Measurements from ENCODE around the gene PARD3.

Gene PARD3

GRCh38 chr10:34698248-34698831 is 116.8 kb downstream of the PARD3 start:
- in situ Hi-C loops (cut with HindIII; ENCODE audit: low sequenced_read_pairs) = no loop called here

DNA sequence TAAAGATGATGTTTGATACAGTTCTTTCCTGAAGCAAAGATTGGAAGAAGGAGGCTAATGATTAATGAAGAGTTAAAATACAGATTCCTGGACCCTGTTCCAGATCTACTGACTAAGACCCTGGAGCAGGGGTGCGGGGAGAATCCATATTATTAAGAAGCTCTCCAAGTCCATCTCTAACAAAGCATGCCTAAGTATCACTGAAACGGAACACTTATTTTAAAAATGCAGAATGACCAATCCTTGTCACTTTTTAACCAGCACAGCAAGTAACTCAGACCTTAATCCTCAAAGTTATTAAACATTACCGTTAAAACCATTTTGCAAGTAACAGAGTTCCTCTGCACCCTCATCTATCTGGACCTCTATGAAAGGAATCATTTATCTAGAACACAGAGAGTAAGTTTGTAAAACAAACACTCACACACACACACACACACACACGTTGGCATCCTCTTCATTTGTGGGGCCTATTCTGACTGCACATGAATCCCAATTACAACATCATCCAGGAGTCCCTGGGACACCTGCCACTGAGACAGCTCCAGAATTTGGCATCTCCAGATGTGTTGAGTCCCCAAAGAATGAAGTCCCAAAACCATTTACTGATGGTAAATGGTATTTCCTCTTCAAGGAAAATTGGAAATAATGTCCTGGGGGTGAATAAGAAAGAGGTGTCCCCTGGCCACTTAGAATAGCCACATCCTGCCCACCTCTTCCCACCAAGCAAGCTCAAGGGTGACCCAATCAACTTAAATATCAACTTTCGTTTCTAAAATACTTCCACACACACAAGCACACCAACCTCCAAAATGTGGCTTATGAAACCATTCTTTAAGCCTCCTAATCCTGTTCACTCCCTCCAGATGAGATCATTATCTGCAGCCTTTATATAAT is 117.5 kb downstream of the PARD3 start:
- in situ Hi-C loops (cut with HindIII; ENCODE audit: low sequenced_read_pairs) = no loop called here

DNA sequence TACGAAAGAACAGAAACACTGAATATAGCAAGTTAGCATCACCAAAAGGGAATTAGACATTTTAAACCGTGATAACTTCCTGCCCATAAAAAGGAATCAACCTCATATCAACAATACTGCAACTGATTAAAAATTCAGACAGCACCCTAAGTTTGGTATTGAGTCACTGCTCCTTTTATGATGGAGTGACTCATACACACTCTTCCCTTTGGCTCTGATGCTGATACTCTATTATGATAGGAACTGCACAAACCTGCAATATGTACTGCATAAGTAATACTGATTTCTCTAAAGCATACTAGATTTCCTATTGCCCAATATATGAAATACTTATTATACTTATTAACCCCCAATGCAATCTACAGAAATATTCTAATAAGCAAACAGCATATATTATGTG is 118.7 kb downstream of the PARD3 start:
- in situ Hi-C loops (cut with HindIII; ENCODE audit: low sequenced_read_pairs) = no loop called here

DNA sequence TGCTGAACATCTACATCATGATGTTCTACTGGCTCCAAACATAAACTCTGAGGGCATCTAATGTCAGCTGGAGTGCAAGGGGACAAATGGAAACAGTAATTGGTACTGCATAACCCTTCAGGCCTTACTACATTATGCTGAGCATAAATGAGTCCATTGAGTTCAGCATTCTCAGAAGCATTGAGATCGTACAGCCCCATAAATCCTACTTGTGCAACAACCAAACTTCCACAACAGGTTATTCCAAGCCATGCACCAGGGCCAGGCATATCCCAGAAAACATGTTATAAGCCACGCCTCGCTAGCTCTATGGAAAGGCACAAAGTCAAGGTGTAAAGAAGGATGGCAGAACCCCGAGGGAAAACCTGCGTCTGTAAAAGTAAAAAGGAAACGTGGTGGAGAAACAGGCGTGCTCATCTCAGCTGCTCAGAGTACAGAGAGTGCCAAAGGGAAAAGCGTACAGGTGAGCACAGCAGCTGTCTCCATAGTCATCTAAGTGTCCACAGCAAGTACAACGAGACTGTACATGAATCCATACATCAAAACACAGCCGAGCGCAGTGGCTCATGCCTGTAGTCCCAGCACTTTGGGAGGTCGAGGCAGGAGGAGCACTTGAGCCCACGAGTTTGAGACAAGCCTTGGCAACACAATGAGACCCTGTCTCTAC is 124.6 kb downstream of the PARD3 start:
- in situ Hi-C loops (cut with HindIII; ENCODE audit: low sequenced_read_pairs) = no loop called here

- in situ Hi-C loops (cut with HindIII; ENCODE audit: low sequenced_read_pairs) = no loop called here
These were observed 126.0 kb downstream of the PARD3 start for GRCh38 chr10:34689053-34689452.

GRCh38 chr10:34687434-34688210 is 127.5 kb downstream of the PARD3 start:
- in situ Hi-C loops (cut with HindIII; ENCODE audit: low sequenced_read_pairs) = no loop called here

DNA sequence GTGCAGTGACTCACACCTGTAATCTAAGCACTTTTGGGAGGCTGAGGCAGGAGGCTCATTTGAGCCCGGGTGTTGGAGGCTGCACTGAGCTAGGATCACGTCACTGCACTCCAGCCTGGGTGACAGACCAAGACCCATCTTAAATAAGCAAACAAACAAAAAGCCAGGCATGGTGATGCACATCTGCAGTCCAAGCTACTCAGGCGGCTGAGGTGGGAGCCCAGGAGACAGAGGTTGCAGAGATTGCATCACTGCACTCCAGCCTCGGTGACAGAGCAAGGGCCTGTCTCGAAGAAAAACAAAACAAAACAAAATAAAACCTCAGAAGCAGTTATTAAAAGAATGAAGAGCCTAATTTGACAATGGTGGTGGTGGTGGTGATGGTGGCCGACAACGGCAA is 132.5 kb downstream of the PARD3 start:
- in situ Hi-C loops (cut with HindIII; ENCODE audit: low sequenced_read_pairs) = no loop called here

- in situ Hi-C loops (cut with HindIII; ENCODE audit: low sequenced_read_pairs) = no loop called here
These were observed 133.2 kb downstream of the PARD3 start for GRCh38 chr10:34681933-34682332.

GRCh38 chr10:34679177-34679576 is 135.9 kb downstream of the PARD3 start:
- in situ Hi-C loops (cut with HindIII; ENCODE audit: low sequenced_read_pairs) = no loop called here

DNA sequence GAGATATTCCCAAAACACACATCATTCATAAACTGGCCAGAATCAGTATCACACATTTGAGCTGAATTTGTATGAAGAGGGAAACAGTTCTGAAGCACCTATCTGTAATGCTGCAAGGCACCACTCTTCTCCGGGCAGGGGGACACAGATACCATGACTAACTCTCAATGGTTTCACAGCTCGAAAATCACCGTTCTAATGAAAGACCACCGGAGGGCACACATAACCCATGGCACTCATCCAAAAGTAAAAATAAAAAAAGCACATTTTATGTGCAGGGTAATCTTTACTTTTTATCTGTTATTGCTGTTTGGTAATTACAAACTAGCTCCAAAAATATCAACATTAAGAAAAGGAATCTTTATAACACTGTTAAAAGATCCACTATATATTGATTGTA is 137.5 kb downstream of the PARD3 start:
- in situ Hi-C loops (cut with HindIII; ENCODE audit: low sequenced_read_pairs) = no loop called here

DNA sequence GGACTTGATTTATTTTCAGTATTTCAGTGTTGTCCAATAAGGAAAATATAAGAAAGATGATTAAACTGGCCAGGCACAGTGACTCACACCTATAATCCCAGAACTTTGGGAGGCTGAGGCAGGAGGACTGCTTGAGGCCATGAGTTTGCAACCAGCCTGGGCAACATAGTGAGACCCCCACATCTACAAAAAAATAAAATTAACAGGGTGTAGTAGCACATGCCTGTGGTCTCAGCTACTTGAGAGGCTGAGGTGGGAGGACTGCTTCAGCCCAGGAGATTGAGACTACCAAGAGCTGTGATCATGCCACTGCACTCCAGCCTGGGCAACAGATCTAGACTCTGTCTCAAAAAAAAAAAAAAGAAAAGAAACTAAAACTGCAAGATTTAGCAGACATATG is 138.0 kb downstream of the PARD3 start:
- in situ Hi-C loops (cut with HindIII; ENCODE audit: low sequenced_read_pairs) = no loop called here

GRCh38 chr10:34674176-34674575 is 140.9 kb downstream of the PARD3 start:
- in situ Hi-C loops (cut with HindIII; ENCODE audit: low sequenced_read_pairs) = no loop called here

- in situ Hi-C loops (cut with HindIII; ENCODE audit: low sequenced_read_pairs) = no loop called here
These were observed 145.0 kb downstream of the PARD3 start for GRCh38 chr10:34670081-34670480.

DNA sequence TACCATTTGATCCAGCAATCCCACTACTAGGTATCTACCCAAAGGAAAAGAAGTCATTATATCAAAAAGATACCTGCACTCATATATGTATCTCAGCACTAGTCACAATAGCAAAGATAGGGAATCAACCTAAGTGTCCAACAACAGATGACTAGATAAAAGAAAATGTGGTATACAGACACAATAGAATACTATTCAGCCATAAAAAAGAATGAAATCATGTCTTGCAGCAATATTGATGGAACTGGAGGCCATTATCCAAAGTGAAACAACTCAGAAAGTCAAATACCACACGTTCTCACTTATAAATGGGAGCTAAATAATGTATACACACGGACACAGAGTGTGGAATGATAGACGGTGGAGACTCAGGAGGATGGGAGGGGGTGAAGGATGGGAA is 146.0 kb downstream of the PARD3 start:
- in situ Hi-C loops (cut with HindIII; ENCODE audit: low sequenced_read_pairs) = no loop called here

GRCh38 chr10:34667177-34667576 is 147.9 kb downstream of the PARD3 start:
- in situ Hi-C loops (cut with HindIII; ENCODE audit: low sequenced_read_pairs) = no loop called here

GRCh38 chr10:34666008-34666704 is 148.9 kb downstream of the PARD3 start:
- in situ Hi-C loops (cut with HindIII; ENCODE audit: low sequenced_read_pairs) = no loop called here

GRCh38 chr10:34664706-34665105 is 150.4 kb downstream of the PARD3 start:
- in situ Hi-C loops (cut with HindIII; ENCODE audit: low sequenced_read_pairs) = no loop called here

GRCh38 chr10:34661580-34661979 is 153.5 kb downstream of the PARD3 start:
- in situ Hi-C loops (cut with HindIII; ENCODE audit: low sequenced_read_pairs) = no loop called here

DNA sequence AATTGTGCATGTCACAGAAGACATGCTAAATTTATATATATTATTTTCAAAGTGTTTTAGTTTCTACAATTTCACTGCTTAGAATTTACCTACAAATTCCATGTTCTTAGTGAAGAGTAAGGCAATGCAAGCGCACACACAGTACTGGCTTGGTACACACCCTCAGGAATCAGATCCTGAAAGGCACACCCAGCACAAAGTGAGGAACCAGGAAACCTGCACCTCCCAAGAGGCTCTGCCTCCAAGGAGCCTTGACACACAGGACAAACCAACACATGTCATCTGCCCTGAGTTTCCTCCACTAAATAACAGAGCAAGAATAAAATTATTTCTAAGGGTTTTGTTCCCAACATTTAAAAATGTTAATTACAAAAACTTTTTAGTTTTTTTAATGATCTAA is 156.2 kb downstream of the PARD3 start:
- in situ Hi-C loops (cut with HindIII; ENCODE audit: low sequenced_read_pairs) = no loop called here

DNA sequence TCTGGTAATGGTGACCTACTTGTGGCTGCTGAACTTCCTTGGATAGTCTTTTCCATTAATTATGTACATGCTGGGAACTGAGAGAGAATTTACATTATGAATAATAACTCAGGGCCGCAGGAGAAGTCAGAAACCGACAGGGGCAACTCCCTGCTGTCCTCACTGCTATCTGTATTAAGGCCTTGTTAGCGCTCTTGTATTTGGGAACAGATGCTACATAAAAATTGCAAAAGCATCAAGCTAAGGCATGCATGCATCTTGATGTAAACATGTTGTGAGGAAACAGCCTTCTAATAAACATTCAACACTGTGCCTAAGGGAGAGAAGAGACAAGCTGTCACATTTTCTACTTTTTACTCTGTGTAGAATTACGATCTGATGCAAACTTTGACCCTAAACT is 158.4 kb downstream of the PARD3 start:
- in situ Hi-C loops (cut with HindIII; ENCODE audit: low sequenced_read_pairs) = no loop called here

All from endothelial cell of hepatic sinusoid (primary cell).